ENCODE results near the gene TEX35. TPM values are rescaled to one million over a fixed set of nuclear protein-coding genes. Genes with fewer than 3 reads are reported as not detected.

TEX35 gene
- polyA plus RNA-seq, 3 donors: not detected

GRCh38 chr1:178498896-178499675, 13.8 kb upstream of the TEX35 start:
- peaks cover 0 to 2% (median 0%) of the 10 kb centered on the region in 7 donors for H3K9me3 Mint-ChIP-seq
- no peaks in the 10 kb centered on the region for H3K79me2 ChIP-seq (ENCODE audit: insufficient read depth, low read length)
- no peak for DNase-seq
- H3K9ac ChIP-seq (ENCODE audit: insufficient read depth, low read length, poor library complexity, severe bottlenecking): no peak overlapping the region
- no peak overlapping the region for H3K4me2 ChIP-seq (replicated peaks; ENCODE audit: extremely low read depth, low read length, poor library complexity, severe bottlenecking)
- no peaks in the 10 kb centered on the region for H3K9me3 ChIP-seq (replicated peaks in 1 of 2; ENCODE audit: control insufficient read depth in 1 of 2, insufficient read depth in 1 of 2, low read length in 2 of 2)
- H3K36me3 Mint-ChIP-seq: no peaks in the 10 kb centered on the region
- 95% methylated on average over 13 of the region's 16 CpGs for WGBS (ENCODE audit: insufficient coverage)
- H3K4me3 ChIP-seq (replicated peaks in 1 of 3; ENCODE audit: low read depth in 2 of 3, low read length in 3 of 3): no peak overlapping the region
- no peaks in the 10 kb centered on the region for H4K20me1 ChIP-seq (ENCODE audit: insufficient read depth, low read length)
- H3K36me3 ChIP-seq (replicated peaks in 1 of 2; ENCODE audit: control insufficient read depth in 1 of 2, insufficient read depth in 2 of 2, low read length in 2 of 2): no peaks in the 10 kb centered on the region
- H3K4me3 Mint-ChIP-seq: no peak overlapping the region
- intact Hi-C loops (cut with micrococcal nuclease): no loop called here
- TF ChIP-seq CTCF (IDR thresholded peaks at IDR 0.05): no peak
- H3K4me1 Mint-ChIP-seq: peaks cover 6% of the 10 kb centered on the region
- no peaks in the 10 kb centered on the region for H3K4me1 ChIP-seq (ENCODE audit: control insufficient read depth in 1 of 2, insufficient read depth in 2 of 2, low read length in 2 of 2)
- no peaks in the 10 kb centered on the region for H3K27me3 ChIP-seq (ENCODE audit: control insufficient read depth in 2 of 2, insufficient read depth in 2 of 2, low read length in 2 of 2)
- no peak overlapping the region for H3K27ac Mint-ChIP-seq
- peaks cover 2 to 5% (median 3%) of the 10 kb centered on the region in 3 donors for H3K27me3 Mint-ChIP-seq (ENCODE audit: low read depth in 3 of 3)
- no peak overlapping the region for H3K27ac ChIP-seq (ENCODE audit: low read depth in 1 of 2, low read length in 2 of 2)
- no peak overlapping the region for H2AFZ ChIP-seq (ENCODE audit: insufficient read depth, low read depth, low read length, poor library complexity, severe bottlenecking)

GRCh38 chr1:178500091-178500770, 12.7 kb upstream of the TEX35 start:
- DNase-seq: no peak
- peaks cover 0 to 1% (median 0%) of the 10 kb centered on the region in 7 donors for H3K9me3 Mint-ChIP-seq
- no peak for TF ChIP-seq CTCF (IDR thresholded peaks at IDR 0.05)
- Histone ChIP-seq H3K79me2 (ENCODE audit: insufficient read depth, low read length) (no peaks in the 10 kb centered on the region), H3K9me3 (replicated peaks in 1 of 2; ENCODE audit: control insufficient read depth in 1 of 2, insufficient read depth in 1 of 2, low read length in 2 of 2) (no peaks in the 10 kb centered on the region), H3K4me3 (replicated peaks in 1 of 3; ENCODE audit: low read depth in 2 of 3, low read length in 3 of 3) (no peak overlapping the region), H3K4me2 (replicated peaks; ENCODE audit: extremely low read depth, low read length, poor library complexity, severe bottlenecking) (no peak overlapping the region), H3K27me3 (ENCODE audit: control insufficient read depth in 2 of 2, insufficient read depth in 2 of 2, low read length in 2 of 2) (no peaks in the 10 kb centered on the region), H3K9ac (ENCODE audit: insufficient read depth, low read length, poor library complexity, severe bottlenecking) (no peak overlapping the region), H3K36me3 (replicated peaks in 1 of 2; ENCODE audit: control insufficient read depth in 1 of 2, insufficient read depth in 2 of 2, low read length in 2 of 2) (no peaks in the 10 kb centered on the region), H2AFZ (ENCODE audit: insufficient read depth, low read depth, low read length, poor library complexity, severe bottlenecking) (no peak overlapping the region), H3K4me1 (ENCODE audit: control insufficient read depth in 1 of 2, insufficient read depth in 2 of 2, low read length in 2 of 2) (no peaks in the 10 kb centered on the region), H4K20me1 (ENCODE audit: insufficient read depth, low read length) (no peaks in the 10 kb centered on the region), H3K27ac (ENCODE audit: low read depth in 1 of 2, low read length in 2 of 2) (no peak overlapping the region)
- H3K27ac Mint-ChIP-seq: no peak overlapping the region
- H3K4me1 Mint-ChIP-seq: peaks cover 6% of the 10 kb centered on the region
- no peak overlapping the region for H3K4me3 Mint-ChIP-seq
- H3K27me3 Mint-ChIP-seq (ENCODE audit: low read depth in 3 of 3): peaks cover 2 to 5% (median 2%) of the 10 kb centered on the region in 3 donors
- no peaks in the 10 kb centered on the region for H3K36me3 Mint-ChIP-seq
- intact Hi-C loops (cut with micrococcal nuclease): loop anchor here in 1 of 2 donors (5.0 kb wide), 1 partner anchor 188 kb away; no protein-coding TSS in a partner anchor
- 97% methylated on average over 9 of the region's 11 CpGs for WGBS (ENCODE audit: insufficient coverage)

Measured in CD14-positive monocyte (primary cell).